HG03558 (cell line): Measurements from ENCODE around the gene MACROD2.

Experiments used
- ATAC-seq: cut with Tn5 transposase; IDR thresholded peaks from one replicate; pipeline ENCODE4 v1.9.1; 2021; ENCODE audit warnings: moderate number of reproducible peaks; ENCODE audit not compliant: unreplicated experiment; ENCODE audit errors: extremely low read depth

The MACROD2 gene

DNA sequence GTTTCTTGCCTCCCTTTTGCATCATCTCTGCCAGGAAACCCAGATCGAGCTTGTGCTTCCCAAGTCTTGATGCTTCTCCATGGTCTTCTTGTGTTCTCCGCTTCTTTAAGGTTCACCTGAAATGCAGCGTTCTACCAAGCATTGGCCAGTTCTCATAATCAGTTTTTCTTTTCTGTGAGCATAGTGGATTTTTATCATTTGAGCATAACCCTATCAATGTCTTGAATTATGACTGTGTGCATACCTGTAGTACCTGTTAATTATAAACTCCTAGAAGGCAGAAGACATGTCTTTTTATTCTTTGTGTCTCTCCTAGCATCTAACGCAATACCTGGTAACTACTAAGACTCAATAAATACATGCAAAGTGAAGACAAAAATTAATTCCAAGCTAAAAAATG lies 1146.5 kb downstream of the MACROD2 start:
- no peak for ATAC-seq

GRCh38 chr20:15143478-15143877 lies 1148.2 kb downstream of the MACROD2 start:
- ATAC-seq = no peak

DNA sequence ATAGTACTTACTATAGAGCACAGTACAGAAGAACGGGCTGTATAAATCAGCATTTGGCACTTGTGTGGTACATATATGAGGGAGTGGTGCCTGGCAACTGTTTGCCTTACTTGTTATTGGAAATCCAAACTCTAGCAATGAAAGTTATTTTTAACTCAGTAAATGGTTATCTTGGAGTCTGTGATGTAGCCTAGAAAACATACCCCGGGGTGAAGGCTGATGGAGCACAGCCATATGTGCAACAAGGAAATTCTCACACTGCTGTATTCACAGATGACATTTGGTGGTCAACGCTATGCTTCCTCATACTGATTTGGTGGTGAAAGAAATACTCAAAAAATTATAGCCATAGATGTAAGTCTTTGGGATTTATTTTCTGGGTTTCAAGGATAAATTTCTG lies 1149.6 kb downstream of the MACROD2 start:
- ATAC-seq = no peak

DNA sequence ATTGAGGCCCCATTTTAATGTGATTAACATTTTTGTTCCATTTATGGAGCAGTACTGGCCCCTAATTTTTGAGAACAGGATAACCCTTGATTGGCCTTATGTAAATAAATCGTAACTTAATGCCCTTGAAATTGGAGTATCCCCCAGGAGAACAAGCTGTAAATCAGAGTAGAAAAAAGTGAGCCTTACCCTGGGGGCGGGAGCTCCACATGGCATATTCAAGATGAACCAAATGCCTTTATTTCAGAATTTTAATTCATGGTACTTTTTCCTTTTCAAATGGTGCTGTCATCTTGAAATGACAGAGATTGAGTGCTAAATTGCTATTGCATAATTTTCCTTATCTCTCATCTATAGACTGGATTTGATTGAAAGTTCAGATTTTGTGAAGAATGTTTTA lies 1151.6 kb downstream of the MACROD2 start:
- ATAC-seq = no peak

DNA sequence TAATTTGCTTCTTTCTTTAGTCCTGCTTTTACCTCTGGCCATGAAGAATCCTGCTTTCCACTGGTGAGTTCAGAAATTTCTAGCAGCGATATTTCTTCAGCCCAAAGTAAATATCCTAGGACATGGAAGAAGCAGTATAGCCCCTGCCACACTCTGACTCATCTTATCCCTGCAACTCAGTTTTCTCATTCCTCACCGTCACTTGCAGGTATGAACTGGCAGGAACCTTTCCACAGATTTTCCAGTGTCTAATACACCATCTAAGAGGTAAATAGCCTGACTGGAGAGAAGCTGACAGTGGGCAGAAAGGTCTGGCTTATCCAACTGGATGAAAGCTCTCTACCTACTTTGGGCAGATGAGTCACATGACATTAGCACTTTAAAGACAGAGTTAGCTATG lies 1158.8 kb downstream of the MACROD2 start:
- no peak for ATAC-seq

DNA sequence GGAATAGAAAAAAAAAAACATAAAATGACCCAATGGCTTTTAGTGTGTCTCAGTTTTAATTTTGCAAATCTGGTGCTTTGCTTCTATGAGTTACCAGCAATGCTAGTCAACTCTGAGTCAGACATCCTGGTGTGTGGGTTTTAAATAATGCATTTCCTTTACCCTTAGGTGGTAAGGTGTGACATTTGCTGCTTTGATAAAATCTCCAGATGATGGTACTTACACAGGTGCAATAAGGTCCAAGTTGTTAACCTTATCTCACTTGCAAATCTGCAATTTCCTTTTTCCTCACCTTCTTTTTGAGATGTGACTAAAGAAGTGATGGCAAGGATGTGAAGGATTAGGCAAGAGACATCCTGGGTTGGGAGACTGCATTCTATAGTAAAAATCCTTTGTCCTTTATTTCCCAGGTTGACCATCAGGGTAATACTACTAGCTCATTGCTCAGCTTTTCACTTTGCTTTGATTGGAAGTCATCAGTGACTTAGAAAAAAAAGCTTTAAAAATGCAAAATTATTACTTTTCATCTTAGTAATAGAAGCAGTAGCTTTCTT lies 1160.6 kb downstream of the MACROD2 start:
- no peak for ATAC-seq

- ATAC-seq = no peak
Measured at GRCh38 chr20:15158533-15158932, 1163.2 kb downstream of the MACROD2 start.

GRCh38 chr20:15162079-15162647 lies 1166.8 kb downstream of the MACROD2 start:
- ATAC-seq = peak; percentile 65

- ATAC-seq = no peak
Measured at GRCh38 chr20:15163632-15164031, 1168.3 kb downstream of the MACROD2 start.

GRCh38 chr20:15164726-15165125 lies 1169.4 kb downstream of the MACROD2 start:
- ATAC-seq = no peak

GRCh38 chr20:15166744-15167143 lies 1171.4 kb downstream of the MACROD2 start:
- no peak for ATAC-seq

- ATAC-seq = no peak
Measured at GRCh38 chr20:15171016-15171415, 1175.7 kb downstream of the MACROD2 start.

GRCh38 chr20:15176929-15177328 lies 1181.6 kb downstream of the MACROD2 start:
- no peak for ATAC-seq

- ATAC-seq = no peak
Measured at GRCh38 chr20:15178581-15178980, 1183.3 kb downstream of the MACROD2 start.

GRCh38 chr20:15179381-15179780 lies 1184.1 kb downstream of the MACROD2 start:
- no peak for ATAC-seq

DNA sequence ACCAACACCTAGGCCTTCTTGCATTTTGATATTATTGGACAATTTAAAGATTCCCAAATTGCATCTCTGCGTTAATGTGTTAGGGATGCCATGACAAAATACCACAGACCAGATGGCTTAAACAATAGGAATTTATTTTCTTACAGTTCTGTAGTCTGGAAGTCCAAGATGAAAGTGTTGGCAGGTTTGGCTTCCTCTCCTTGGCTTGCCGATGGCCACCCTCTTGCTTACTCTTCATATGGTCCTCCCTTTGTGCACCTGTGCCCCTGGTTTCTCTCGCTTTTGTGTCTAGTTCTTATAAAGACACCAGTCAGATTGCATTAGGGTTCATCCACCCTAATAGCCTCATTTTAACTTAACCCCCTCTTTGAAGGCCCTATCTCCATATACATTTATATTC lies 1184.5 kb downstream of the MACROD2 start:
- no peak for ATAC-seq

GRCh38 chr20:15185322-15185721 lies 1190.0 kb downstream of the MACROD2 start:
- no peak for ATAC-seq

DNA sequence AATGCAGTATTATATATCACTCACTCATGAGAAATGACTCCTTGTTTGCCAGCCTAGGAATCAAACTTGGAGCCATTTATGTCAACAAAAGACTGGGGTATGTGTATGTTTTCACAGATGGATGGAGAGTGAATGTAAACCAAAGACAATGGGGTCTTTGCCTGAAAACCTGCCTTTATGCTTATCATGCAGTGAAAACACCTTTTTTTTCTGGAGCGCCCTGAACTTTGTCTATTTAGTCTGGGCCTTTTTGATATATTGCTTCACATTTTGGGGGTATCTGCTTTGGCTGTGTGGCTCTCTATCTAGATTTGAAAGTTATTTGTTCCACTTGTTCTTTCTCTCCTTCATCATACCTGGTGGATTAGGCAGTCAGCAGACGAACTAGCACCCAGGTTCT lies 1190.6 kb downstream of the MACROD2 start:
- no peak for ATAC-seq

- no peak for ATAC-seq
Measured at GRCh38 chr20:15187612-15188011, 1192.3 kb downstream of the MACROD2 start.

- ATAC-seq = no peak
Measured at GRCh38 chr20:15188415-15188814, 1193.1 kb downstream of the MACROD2 start.

GRCh38 chr20:15191082-15191723 lies 1195.9 kb downstream of the MACROD2 start:
- ATAC-seq = no peak

DNA sequence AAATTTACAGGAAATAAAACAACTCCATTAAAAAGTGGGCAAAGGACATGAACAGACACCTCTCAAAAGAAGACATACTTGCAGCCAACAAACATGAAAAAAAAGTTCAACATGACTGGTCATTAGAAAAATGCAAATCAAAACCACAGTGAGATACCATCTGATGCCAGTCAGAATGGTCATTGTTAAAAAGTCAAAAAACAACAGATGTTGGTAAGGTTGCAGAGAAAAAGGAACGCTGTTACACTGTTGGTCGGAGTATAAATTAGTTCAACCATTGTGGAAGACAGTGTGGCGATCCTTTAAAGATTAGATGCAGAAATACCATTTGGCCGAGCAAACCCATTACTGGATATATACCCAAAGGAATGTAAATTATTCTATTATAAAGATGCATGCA lies 1200.1 kb downstream of the MACROD2 start:
- ATAC-seq = no peak
